ENCODE data around the gene GALNTL6.

DNA sequence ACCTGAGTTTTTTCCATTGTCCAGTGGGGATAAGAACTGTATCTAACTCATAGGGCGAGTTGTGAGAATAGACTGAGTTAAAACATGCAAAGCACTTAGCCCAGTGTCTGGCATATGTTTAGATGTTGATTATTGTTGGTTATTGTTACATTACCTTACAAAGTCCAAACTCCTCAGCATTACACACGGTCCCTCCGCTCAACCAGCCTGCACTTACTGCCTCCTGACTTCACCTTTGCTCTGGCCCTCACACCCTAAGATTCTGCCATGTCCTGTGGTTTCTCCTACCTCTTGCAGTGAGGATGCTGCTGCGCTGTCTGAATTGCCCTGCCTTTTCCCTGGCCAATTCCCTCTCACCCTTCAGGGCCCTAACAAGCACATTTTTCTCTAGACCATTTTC, 1053.2 kb downstream of the GALNTL6 start:
- TF ChIP-seq, protein P1, sequence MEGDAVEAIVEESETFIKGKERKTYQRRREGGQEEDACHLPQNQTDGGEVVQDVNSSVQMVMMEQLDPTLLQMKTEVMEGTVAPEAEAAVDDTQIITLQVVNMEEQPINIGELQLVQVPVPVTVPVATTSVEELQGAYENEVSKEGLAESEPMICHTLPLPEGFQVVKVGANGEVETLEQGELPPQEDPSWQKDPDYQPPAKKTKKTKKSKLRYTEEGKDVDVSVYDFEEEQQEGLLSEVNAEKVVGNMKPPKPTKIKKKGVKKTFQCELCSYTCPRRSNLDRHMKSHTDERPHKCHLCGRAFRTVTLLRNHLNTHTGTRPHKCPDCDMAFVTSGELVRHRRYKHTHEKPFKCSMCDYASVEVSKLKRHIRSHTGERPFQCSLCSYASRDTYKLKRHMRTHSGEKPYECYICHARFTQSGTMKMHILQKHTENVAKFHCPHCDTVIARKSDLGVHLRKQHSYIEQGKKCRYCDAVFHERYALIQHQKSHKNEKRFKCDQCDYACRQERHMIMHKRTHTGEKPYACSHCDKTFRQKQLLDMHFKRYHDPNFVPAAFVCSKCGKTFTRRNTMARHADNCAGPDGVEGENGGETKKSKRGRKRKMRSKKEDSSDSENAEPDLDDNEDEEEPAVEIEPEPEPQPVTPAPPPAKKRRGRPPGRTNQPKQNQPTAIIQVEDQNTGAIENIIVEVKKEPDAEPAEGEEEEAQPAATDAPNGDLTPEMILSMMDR (IDR thresholded peaks at IDR 0.05 in 2 of 3, conservative IDR thresholded peaks at IDR 0.05 in 1 of 3; ENCODE audit: borderline replicate concordance in 1 of 3, insufficient read depth in 1 of 3, low read depth in 2 of 3, low read length in 2 of 3), result no peak
- TF ChIP-seq POLR2AphosphoS5 (IDR thresholded peaks at IDR 0.05; ENCODE audit: low read depth, low read length), result no peak
- TF ChIP-seq POLR2A (IDR thresholded peaks at IDR 0.05; ENCODE audit: borderline replicate concordance, extremely low read depth, insufficient read depth, insufficient read length), result no peak
- no peak for TF ChIP-seq CEBPB (IDR thresholded peaks at IDR 0.05; ENCODE audit: low read depth)
- no peak for TF ChIP-seq EZH2phosphoT487 (IDR thresholded peaks at IDR 0.05; ENCODE audit: borderline replicate concordance)
- TF ChIP-seq, protein P2, sequence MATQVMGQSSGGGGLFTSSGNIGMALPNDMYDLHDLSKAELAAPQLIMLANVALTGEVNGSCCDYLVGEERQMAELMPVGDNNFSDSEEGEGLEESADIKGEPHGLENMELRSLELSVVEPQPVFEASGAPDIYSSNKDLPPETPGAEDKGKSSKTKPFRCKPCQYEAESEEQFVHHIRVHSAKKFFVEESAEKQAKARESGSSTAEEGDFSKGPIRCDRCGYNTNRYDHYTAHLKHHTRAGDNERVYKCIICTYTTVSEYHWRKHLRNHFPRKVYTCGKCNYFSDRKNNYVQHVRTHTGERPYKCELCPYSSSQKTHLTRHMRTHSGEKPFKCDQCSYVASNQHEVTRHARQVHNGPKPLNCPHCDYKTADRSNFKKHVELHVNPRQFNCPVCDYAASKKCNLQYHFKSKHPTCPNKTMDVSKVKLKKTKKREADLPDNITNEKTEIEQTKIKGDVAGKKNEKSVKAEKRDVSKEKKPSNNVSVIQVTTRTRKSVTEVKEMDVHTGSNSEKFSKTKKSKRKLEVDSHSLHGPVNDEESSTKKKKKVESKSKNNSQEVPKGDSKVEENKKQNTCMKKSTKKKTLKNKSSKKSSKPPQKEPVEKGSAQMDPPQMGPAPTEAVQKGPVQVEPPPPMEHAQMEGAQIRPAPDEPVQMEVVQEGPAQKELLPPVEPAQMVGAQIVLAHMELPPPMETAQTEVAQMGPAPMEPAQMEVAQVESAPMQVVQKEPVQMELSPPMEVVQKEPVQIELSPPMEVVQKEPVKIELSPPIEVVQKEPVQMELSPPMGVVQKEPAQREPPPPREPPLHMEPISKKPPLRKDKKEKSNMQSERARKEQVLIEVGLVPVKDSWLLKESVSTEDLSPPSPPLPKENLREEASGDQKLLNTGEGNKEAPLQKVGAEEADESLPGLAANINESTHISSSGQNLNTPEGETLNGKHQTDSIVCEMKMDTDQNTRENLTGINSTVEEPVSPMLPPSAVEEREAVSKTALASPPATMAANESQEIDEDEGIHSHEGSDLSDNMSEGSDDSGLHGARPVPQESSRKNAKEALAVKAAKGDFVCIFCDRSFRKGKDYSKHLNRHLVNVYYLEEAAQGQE (IDR thresholded peaks at IDR 0.05; ENCODE audit: low read depth), result no peak
- TF ChIP-seq EZH2 (IDR thresholded peaks at IDR 0.05), result no peak
- no peak for TF ChIP-seq EGR1 (IDR thresholded peaks at IDR 0.05; ENCODE audit: low read depth)
- TF ChIP-seq, protein P3, sequence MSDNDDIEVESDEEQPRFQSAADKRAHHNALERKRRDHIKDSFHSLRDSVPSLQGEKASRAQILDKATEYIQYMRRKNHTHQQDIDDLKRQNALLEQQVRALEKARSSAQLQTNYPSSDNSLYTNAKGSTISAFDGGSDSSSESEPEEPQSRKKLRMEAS (IDR thresholded peaks at IDR 0.05), result no peak
- no peak for TF ChIP-seq ZFX (IDR thresholded peaks at IDR 0.05)
- TF ChIP-seq SP1 (IDR thresholded peaks at IDR 0.05; ENCODE audit: low read depth), result no peak
- no peak for TF ChIP-seq JUND (IDR thresholded peaks at IDR 0.05)
